Nephron progenitor cell (in vitro differentiated cells): Measurements from ENCODE around the gene RERE.

Experiments used
- DNase-seq: peaks from one replicate; pipeline ENCODE4 v3.0.0; 2021
- H3K27ac Mint-ChIP-seq: 2 replicates; pipeline ENCODE4 v1.8.0; 2021; ENCODE audit warnings: mild to moderate bottlenecking, moderate library complexity, mixed read lengths
- H3K27me3 Mint-ChIP-seq: 2 replicates; pipeline ENCODE4 v1.8.0; 2021; ENCODE audit warnings: mild to moderate bottlenecking, low read depth, mixed read lengths; ENCODE audit not compliant: poor library complexity
- H3K36me3 Mint-ChIP-seq: 2 replicates; pipeline ENCODE4 v1.8.0; 2021; ENCODE audit warnings: low read depth, mixed read lengths
- H3K4me1 Mint-ChIP-seq: 2 replicates; pipeline ENCODE4 v1.8.0; 2021; ENCODE audit warnings: mixed read lengths
- H3K4me3 Mint-ChIP-seq: 2 replicates; pipeline ENCODE4 v1.8.0; 2021; ENCODE audit warnings: mild to moderate bottlenecking, moderate library complexity, mixed read lengths
- H3K9me3 Mint-ChIP-seq: 2 replicates; pipeline ENCODE4 v1.8.0; 2021; ENCODE audit warnings: mild to moderate bottlenecking, moderate library complexity, mixed read lengths
- TF ChIP-seq, protein P1 (sequence below): fragments of 200-600 bp; sonication (generic); IDR thresholded peaks from 2 replicates; pipeline ENCODE4 v1.5.0; 2021; ENCODE audit warnings: antibody characterized with exemption

The RERE gene

DNA sequence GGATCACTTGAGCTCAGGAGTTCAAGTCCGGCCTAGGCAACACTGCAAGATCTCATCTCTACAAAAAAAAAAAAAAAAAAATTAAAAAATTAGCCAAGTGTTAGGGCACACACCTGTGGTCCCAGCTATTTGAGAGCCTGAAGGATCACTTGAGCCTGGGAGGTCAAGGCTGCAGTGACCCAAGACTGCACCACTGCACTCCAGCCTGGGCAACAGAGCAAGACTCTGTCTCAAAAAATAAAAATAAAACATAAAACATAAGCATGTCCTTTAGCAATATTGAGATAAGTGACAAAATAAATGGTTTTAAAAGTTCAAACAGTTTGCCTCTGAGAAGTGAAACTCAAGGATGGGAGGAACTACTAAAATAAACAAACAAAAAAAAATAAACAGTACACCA lies 101.2 kb downstream of the RERE start:
- Mint-ChIP-seq H3K4me3 (no peak overlapping the region), H3K36me3 (peaks cover 15% of the 10 kb centered on the region), H3K4me1 (peaks cover 77% of the 10 kb centered on the region), H3K27ac (no peak overlapping the region), H3K27me3 (no peaks in the 10 kb centered on the region), H3K9me3 (peaks cover 3% of the 10 kb centered on the region)
- no peak for DNase-seq
- TF ChIP-seq, protein P1, sequence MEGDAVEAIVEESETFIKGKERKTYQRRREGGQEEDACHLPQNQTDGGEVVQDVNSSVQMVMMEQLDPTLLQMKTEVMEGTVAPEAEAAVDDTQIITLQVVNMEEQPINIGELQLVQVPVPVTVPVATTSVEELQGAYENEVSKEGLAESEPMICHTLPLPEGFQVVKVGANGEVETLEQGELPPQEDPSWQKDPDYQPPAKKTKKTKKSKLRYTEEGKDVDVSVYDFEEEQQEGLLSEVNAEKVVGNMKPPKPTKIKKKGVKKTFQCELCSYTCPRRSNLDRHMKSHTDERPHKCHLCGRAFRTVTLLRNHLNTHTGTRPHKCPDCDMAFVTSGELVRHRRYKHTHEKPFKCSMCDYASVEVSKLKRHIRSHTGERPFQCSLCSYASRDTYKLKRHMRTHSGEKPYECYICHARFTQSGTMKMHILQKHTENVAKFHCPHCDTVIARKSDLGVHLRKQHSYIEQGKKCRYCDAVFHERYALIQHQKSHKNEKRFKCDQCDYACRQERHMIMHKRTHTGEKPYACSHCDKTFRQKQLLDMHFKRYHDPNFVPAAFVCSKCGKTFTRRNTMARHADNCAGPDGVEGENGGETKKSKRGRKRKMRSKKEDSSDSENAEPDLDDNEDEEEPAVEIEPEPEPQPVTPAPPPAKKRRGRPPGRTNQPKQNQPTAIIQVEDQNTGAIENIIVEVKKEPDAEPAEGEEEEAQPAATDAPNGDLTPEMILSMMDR: no peak

DNA sequence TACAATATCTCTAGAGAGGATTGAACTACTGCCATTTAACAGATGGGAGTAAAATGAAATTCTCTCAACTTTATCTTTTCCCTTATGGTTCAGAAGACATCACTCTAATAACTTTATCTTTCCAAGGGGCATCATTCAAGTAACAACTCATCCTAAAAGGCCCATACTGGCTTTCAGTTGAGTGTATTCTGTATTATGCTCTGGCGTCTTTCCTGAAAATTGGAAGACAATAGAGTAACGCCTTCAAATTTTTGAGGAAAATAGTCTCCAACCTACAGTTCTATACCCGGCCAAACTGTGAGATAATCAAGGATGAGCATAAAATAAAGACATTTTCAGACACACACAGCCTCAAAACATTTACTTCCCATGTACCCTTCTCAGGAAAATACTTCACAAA lies 103.3 kb downstream of the RERE start:
- Mint-ChIP-seq H3K27me3 (no peaks in the 10 kb centered on the region), H3K4me1 (peaks cover 80% of the 10 kb centered on the region), H3K36me3 (peaks cover 19% of the 10 kb centered on the region), H3K27ac (peak overlapping the region; percentile 90), H3K4me3 (no peak overlapping the region), H3K9me3 (peaks cover 12% of the 10 kb centered on the region)
- DNase-seq: no peak
- TF ChIP-seq, protein P1: no peak

DNA sequence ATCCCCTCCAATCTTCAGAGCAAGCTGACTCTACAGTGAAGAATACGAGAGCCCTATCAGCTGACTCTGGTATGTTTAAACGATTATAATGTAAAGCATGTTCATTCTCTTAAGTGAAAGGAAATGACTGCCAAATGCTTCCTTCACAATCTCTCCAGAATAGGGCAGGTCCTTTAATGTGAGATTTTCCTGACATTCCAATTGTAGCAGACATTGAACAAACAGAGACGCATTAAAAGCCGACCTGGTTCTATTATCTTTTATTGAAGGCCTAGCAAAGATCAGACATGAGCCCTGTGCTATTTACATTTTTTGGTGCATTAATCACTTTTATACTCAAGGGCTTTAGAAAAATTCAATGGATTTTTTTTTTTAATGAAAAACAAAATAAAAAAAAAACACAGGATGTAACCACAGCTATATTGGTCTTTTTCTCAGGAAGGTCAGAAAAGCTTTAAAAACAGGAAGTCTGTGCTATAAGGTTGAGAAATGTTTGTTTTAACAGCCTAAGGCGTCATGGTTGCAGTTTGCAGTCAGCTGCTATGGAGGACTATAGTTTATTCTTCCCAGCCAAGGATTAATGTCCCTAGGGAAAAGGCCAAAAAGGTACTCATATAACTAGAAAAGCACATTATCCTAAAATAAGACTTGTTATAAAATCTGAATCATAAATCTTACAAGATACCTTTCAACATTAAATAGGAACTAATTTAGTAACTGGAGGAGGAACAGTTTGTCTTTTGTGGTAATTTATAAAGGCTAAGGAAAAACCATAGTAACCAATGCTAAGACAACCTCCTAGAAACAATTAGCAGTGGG lies 104.8 kb downstream of the RERE start:
- H3K27me3 Mint-ChIP-seq: peaks cover 2% of the 10 kb centered on the region
- TF ChIP-seq, protein P1: no peak
- H3K27ac Mint-ChIP-seq: peak overlapping the region; percentile 89
- DNase-seq: no peak
- H3K36me3 Mint-ChIP-seq: peaks cover 26% of the 10 kb centered on the region
- peaks cover 16% of the 10 kb centered on the region for H3K9me3 Mint-ChIP-seq
- H3K4me1 Mint-ChIP-seq: peaks cover 75% of the 10 kb centered on the region
- H3K4me3 Mint-ChIP-seq: peak overlapping the region; percentile 49

DNA sequence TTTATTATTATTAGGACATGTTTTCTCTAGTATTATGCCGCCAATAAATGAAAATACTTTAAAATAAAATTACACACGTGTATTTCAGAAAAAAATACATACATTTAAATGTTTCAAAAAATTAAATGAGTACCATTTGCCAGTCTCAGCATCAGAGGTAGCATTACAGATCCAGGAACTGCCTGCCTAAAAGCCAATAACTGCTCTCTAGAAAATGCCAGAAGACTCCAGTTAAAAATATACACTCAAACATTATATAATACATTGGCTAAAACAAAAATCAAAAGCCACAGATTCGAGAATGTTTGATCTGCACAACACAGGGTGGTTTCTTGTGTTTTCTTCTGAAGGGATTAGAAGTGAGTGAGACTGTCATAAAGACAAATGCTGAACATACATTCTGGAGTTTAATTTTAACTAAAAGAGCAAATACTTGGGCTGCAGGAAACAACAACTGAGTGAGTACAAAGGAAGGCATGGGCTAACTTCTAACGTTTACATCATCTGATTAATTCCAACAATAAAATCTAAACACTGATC lies 105.5 kb downstream of the RERE start:
- Mint-ChIP-seq H3K27ac (peak overlapping the region; percentile 89), H3K4me1 (peaks cover 75% of the 10 kb centered on the region), H3K36me3 (peaks cover 26% of the 10 kb centered on the region), H3K9me3 (peaks cover 16% of the 10 kb centered on the region), H3K4me3 (peak overlapping the region; percentile 49), H3K27me3 (peaks cover 2% of the 10 kb centered on the region)
- TF ChIP-seq, protein P1: no peak
- no peak for DNase-seq

DNA sequence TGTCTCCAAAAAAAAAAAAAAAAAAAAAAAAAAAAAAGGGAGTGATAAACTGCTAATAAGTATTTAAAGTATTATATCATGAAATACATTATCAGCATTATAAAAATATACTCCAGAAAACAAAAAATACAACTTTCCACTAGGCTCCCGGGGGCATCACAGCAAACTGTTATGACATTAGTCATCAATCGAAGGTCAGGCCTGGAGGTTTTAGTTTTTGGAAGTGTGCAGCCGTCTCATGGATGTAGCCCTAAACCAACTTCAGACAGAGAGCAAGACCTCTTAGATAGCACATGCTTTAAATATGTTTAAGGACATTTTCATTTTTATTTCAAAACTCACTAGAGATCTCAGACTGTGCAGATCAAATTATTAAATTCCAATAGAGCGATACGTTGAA lies 106.3 kb downstream of the RERE start:
- peaks cover 2% of the 10 kb centered on the region for H3K27me3 Mint-ChIP-seq
- no peak for DNase-seq
- H3K4me1 Mint-ChIP-seq: peaks cover 75% of the 10 kb centered on the region

More for the DNA sequence above, 106.3 kb downstream of the RERE start:
- TF ChIP-seq, protein P1: no peak
- Mint-ChIP-seq H3K27ac (peak overlapping the region; percentile 85), H3K9me3 (peaks cover 16% of the 10 kb centered on the region), H3K36me3 (peaks cover 22% of the 10 kb centered on the region), H3K4me3 (peak overlapping the region; percentile 23)
